Breast epithelium (tissue), 3 donors: ENCODE measurements around the gene NDUFS6.

ENCODE experiments used
- POLR2A ChIP-seq: fragments of 450-650 bp; IDR thresholded peaks from one replicate; pipeline ENCODE4 v1.6.1; 2016; ENCODE audit warnings: antibody characterized with exemption, mild to moderate bottlenecking, moderate library complexity
- POLR2AphosphoS5 ChIP-seq, 3 donors: sonication (generic); formaldehyde crosslinking; IDR thresholded peaks; one replicate each; pipeline ENCODE4 v1.6.1; 2017; ENCODE audit warnings: antibody characterized with exemption in 3 of 3
- TF ChIP-seq, protein P1 (sequence below), 3 donors: fragments of 450-650 bp; IDR thresholded peaks; one replicate each; pipeline ENCODE4 v1.5.1; 2016 to 2017; ENCODE audit warnings: antibody characterized with exemption in 3 of 3, mild to moderate bottlenecking in 3 of 3, moderate library complexity in 3 of 3

- TF ChIP-seq POLR2A, result no peak
- TF ChIP-seq, protein P1, sequence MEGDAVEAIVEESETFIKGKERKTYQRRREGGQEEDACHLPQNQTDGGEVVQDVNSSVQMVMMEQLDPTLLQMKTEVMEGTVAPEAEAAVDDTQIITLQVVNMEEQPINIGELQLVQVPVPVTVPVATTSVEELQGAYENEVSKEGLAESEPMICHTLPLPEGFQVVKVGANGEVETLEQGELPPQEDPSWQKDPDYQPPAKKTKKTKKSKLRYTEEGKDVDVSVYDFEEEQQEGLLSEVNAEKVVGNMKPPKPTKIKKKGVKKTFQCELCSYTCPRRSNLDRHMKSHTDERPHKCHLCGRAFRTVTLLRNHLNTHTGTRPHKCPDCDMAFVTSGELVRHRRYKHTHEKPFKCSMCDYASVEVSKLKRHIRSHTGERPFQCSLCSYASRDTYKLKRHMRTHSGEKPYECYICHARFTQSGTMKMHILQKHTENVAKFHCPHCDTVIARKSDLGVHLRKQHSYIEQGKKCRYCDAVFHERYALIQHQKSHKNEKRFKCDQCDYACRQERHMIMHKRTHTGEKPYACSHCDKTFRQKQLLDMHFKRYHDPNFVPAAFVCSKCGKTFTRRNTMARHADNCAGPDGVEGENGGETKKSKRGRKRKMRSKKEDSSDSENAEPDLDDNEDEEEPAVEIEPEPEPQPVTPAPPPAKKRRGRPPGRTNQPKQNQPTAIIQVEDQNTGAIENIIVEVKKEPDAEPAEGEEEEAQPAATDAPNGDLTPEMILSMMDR (IDR thresholded peaks at IDR 0.05), result no peak
- TF ChIP-seq POLR2AphosphoS5 (IDR thresholded peaks at IDR 0.05), result no peak
Observed at GRCh38 chr5:1779021-1779680, 22.1 kb upstream of the NDUFS6 start.
